GM12874 (cell line): ENCODE results near the gene VTN.

Experiments
- TF ChIP-seq, protein P1 (sequence below): IDR thresholded peaks from 2 replicates; pipeline ENCODE4 v1.5.1; 2011; ENCODE audit warnings: low read depth, mild to moderate bottlenecking, control low read depth, low read length, moderate library complexity; ENCODE audit not compliant: insufficient read depth

VTN gene

DNA sequence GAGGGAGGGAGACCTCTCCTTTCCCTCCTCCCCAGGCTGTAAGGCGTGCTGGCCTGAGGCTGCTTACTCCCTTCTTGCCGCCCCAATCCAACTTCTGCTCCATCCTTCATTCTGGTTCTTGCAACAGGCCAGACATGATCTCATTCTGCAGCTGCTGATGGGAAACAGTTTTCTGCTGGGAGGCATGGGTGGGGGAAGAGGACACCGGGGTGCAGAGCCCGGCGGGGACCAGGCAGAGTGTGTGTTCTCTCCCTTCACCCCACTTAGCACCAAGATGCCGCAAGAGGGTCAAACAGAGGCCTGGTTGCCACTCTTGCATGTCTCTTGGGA is 2.8 kb upstream of the VTN start:
- TF ChIP-seq, protein P1, sequence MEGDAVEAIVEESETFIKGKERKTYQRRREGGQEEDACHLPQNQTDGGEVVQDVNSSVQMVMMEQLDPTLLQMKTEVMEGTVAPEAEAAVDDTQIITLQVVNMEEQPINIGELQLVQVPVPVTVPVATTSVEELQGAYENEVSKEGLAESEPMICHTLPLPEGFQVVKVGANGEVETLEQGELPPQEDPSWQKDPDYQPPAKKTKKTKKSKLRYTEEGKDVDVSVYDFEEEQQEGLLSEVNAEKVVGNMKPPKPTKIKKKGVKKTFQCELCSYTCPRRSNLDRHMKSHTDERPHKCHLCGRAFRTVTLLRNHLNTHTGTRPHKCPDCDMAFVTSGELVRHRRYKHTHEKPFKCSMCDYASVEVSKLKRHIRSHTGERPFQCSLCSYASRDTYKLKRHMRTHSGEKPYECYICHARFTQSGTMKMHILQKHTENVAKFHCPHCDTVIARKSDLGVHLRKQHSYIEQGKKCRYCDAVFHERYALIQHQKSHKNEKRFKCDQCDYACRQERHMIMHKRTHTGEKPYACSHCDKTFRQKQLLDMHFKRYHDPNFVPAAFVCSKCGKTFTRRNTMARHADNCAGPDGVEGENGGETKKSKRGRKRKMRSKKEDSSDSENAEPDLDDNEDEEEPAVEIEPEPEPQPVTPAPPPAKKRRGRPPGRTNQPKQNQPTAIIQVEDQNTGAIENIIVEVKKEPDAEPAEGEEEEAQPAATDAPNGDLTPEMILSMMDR = no peak

DNA sequence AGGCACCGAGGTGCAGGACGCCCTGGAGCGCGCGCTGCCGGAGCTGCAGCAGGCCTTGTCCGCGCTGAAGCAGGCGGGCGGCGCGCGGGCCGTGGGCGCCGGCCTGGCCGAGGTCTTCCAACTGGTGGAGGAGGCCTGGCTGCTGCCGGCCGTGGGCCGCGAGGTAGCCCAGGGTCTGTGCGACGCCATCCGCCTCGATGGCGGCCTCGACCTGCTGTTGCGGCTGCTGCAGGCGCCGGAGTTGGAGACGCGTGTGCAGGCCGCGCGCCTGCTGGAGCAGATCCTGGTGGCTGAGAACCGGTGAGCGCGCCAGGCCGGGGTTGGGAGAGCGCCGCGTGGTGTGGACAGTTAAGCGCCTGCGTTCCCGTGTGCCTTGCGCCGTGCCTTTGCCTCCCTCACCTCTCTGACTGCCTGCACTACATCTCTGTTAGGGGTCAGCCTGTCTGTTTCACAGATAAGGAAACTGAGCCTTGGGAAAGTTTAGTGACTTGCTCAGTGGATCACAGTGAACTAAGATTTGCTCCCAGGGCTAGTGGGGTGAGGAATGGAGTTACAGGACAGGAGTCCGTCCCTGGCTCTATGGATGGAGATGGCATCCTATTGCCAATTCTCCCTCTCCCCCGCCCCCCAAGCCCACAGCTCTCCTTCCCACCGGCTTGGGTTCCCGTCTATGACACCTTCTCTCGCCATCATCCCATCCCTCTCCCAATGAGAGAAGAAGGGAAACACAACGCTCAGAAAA is 2.3 kb upstream of the VTN start:
- TF ChIP-seq, protein P1 = no peak

DNA sequence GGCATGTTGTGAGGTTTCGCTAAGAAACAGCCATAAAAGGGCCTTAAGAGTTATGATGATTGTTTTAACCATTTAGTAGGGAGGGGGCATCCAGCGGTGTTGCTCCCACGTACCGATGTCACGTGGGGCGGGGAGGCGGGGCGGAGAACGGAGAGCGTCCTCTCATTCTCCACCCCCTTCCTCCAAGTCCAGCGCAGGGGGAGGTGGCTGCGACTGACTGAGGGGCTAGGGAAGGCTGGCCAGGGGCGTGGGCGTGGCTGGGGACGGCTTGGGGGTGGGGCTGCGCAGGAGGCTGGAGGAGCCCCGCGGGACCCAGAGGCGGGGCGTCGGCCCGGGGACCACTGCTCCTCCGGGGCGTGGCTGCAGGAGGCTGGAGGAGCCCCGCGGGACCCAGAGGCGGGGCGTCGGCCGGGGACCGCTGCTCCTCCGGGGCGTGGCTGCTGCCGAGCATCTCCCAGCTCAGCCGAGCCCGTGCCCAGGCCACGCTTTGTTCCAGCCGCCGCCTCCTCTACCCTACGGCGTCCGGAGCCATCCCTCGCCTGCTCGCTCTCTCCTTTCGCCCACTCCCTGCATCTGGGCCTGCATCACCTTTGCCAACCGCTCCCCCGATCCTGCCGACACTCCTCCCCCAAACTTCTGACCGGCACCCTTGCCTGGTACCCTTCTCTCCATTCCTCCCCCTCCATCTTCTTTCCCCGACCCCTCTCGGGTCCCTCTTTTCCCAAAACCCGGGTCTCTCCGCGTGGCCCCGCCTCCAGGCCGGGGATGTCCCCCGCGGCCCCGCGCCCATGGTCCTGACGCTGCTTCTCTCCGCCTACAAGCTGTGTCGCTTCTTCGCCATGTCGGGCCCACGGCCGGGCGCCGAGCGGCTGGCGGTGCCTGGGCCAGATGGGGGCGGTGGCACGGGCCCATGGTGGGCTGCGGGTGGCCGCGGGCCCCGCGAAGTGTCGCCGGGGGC is 1.4 kb upstream of the VTN start, which contains the start of gene SARM1:
Gene SARM1 (plus strand): TSS at position 450 of the 958 bp plus-strand sequence. CDS start 339 bp downstream, at position 789.
- TF ChIP-seq, protein P1 = no peak

DNA sequence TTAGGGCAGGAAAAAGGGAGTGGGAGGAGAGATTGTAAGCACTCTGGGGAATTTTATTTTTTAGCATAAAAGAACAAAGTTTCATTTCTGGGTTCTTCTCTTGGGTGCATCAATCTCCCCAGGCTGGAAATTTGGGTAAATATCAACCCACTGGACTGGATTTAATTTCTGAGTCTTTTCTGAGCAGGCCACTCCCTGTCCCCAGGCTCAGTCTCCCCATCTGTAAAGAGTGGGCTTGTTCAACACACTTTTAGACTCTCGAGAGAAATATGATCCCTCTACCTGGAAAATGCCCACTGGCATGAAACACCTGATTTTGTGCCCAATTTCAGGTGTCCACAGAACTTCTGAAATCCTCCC is 617 bp upstream of the VTN start:
- TF ChIP-seq, protein P1 = no peak

DNA sequence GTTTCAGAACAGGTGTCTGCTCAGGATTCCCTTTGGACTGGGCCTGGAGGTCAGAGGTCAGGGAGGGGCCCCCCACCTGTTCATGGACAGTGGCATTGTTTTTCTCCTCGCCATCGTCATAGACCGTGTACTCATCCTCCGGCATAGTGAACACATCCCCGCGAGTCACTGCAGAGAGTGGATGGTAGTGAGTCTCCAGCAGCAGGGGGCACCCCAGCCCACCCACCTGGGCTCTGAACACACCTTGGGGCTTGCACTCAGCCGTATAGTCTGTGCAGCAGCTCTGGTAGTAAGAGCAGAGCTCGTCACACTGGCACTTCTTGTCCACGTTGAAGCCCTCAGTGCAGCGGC is 448 bp downstream of the VTN start:
- TF ChIP-seq, protein P1 = no peak

DNA sequence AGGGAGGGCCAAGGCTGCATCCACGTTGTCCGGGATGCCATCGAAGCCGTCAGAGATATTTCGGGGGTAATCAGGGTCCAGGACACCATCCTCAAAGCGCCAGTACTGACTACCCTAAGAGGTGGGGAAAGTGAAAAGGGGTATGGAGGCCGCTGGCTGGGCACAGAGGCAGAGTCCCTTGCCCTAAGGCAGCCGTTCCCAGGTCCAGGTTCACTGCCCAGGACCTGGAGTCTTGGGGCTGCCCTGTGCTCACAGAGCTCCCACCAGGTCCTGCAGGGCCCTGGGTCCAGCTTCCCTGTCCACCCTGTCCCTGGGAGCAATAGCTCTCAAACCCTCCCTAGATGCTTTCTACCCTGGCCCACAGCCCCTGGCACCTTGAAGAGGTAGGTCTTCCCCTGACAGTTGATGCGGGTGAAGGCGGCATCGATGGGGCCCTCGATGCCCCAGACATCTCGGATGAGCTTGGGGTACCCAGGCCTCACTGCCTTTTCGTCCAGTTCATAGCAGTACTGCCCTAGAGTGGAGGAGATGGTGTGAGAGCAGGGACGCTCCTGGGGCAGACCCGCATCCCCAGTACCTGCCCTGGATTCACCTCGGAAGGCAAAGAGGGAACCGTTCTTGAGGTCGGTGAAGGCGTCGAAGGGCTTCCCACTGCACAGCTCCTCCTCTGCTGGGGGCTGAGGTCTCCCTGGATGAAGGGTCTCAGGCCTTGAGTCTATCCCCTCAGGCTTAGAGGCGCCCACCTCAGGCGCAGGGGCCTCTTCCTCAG is 1.0 kb downstream of the VTN start:
- TF ChIP-seq, protein P1 = no peak

DNA sequence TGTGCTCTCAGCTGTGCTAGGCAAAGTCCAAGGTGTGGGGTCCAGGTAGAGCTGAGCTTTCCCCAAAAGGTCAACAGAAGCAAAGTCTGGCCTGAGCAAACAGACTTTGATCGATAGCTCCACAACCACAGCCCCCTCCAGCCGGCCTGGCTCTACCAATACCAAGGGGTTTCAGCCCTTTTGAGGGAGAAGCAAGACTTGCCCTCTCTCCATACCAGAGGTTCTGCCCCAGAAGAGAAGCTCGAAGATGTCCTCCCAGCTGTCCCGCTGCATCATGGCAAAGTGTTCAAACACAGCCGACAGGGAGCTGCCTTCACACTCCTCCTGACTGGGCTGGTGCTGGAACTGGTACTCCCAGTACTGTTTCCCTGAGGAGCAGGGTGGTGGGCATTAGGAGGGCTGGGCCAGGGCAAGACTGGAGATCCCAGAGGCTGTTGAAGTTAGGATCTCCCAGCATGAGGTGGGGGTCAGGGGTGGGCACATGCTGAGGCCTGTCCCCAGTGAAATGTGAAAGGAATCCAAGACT is 1.7 kb downstream of the VTN start:
- TF ChIP-seq, protein P1 = no peak
